ENCODE results near the gene UBA1. TPM values are rescaled to one million over a fixed set of nuclear protein-coding genes. Genes with fewer than 3 reads are reported as not detected.

UBA1 gene
- total RNA-seq, 1 experiment from 2014 or later: 477 TPM

DNA sequence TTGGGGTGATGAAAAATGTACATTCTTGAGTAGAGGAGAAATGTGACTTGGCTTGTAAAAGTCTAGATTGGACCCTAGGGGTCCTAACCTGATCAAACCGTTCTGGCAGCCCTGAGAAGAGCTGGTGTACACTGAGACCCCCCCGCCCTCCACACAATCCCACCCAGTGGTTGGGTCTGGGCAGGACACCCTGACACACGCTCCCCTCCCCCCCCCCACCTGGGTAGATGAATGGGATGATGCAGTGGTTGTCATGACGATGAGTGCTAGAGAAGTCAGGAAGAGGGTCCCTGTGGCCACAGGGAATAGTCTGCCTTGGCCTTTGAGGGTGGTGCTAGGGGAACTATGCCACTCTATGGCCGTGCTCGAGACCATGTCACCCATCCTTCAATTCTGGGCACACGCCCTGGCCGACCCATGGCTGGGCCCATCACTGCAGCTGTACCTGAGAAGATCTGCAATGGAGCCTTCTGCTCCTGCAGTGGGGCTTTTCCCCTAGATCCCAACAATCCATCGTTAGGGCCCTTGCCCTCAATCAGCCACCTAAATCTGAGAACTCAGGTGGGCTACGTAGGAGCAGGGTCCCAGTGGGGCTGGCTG is 29.2 kb downstream of the UBA1 start:
- H3K27me3 ChIP-seq (ENCODE audit: control insufficient read depth, insufficient read depth, low read length): no peaks in the 10 kb centered on the region

DNA sequence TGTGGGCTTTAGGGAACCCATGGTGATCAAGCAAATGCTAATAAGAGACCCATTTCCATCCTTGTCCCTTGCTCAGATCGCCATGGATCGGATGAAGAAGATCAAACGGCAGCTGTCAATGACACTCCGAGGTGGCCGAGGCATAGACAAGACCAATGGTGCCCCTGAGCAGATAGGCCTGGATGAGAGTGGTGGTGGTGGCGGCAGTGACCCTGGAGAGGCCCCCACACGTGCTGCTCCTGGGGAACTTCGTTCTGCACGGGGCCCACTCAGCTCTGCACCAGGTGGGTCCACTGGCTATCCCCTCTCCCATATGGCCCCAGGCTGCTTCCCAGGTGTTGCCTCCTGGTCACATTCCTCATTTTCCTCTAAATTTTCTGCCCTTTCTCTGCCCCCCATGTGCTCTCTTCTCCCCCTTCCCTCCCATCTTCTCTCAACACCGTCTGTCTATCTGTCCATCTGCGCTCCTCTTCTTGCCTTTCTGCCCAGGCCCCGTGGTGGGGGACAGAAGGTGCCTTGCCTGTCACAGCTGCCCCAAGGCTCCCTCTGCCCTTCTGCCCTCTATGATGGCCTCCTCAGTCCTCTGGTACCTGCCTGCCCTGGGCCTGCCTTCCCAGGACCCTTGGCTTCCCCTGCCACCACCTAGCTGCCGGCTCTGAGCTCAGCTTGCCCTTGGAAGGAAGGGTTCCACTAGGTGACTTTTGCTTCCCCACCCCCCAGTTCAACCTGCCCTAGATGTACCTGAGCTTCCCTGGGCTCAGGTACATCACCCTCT is 30.0 kb downstream of the UBA1 start:
- H3K27me3 ChIP-seq (ENCODE audit: control insufficient read depth, insufficient read depth, low read length): no peaks in the 10 kb centered on the region
- no peak overlapping the region for H3K4me3 ChIP-seq (ENCODE audit: insufficient read depth, low read depth, low read length)
- DNase-seq: no peak
- peaks cover 45% of the 10 kb centered on the region for H3K36me3 ChIP-seq (replicated peaks; ENCODE audit: control insufficient read depth, insufficient read depth, low read length)

More for the DNA sequence above, 29.2 kb downstream of the UBA1 start:
- Histone ChIP-seq H3K4me3 (ENCODE audit: insufficient read depth, low read depth, low read length) (no peak overlapping the region), H3K36me3 (replicated peaks; ENCODE audit: control insufficient read depth, insufficient read depth, low read length) (peaks cover 42% of the 10 kb centered on the region)
- DNase-seq: peak; percentile 81

DNA sequence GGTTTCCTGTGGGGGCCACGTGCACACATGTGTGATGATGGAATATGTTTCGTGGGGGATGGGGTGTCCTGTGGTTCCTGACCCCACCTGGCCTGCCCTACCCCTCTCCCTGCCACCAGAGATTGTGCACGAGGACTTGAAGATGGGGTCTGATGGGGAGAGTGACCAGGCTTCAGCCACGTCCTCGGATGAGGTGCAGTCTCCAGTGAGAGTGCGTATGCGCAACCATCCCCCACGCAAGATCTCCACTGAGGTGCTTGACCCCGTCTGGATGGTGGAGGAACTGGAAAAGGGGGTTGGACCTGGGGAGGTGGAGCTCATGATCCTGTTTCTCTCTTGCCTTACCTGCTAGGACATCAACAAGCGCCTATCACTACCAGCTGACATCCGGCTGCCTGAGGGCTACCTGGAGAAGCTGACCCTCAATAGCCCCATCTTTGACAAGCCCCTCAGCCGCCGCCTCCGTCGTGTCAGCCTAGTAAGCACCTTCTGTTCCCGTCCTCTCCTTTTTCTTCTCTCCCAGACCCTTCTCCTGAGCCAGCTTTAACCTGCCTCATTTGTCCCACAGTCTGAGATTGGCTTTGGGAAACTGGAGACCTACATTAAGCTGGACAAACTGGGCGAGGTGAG is 30.8 kb downstream of the UBA1 start:
- Histone ChIP-seq H3K27me3 (ENCODE audit: control insufficient read depth, insufficient read depth, low read length) (no peaks in the 10 kb centered on the region), H3K36me3 (replicated peaks; ENCODE audit: control insufficient read depth, insufficient read depth, low read length) (peaks cover 48% of the 10 kb centered on the region), H3K4me3 (ENCODE audit: insufficient read depth, low read depth, low read length) (no peak overlapping the region)
- DNase-seq: no peak

DNA sequence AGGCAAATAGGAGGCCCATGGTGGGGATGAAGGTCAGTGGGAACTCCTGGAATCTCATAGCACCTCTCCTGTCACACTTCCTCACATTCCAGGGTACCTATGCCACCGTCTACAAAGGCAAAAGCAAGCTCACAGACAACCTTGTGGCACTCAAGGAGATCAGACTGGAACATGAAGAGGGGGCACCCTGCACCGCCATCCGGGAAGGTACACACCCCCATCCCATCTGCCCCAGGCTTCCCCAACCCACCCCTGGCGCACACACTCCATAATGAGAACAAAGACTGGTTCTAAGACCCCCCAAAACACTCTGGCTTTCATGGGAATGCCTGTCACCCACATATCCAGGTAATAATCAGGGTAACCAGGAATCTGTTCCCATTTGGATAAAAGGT is 31.3 kb downstream of the UBA1 start:
- no peak overlapping the region for H3K4me3 ChIP-seq (ENCODE audit: insufficient read depth, low read depth, low read length)
- H3K36me3 ChIP-seq (replicated peaks; ENCODE audit: control insufficient read depth, insufficient read depth, low read length): peaks cover 48% of the 10 kb centered on the region
- H3K27me3 ChIP-seq (ENCODE audit: control insufficient read depth, insufficient read depth, low read length): no peaks in the 10 kb centered on the region
- no peak for DNase-seq

DNA sequence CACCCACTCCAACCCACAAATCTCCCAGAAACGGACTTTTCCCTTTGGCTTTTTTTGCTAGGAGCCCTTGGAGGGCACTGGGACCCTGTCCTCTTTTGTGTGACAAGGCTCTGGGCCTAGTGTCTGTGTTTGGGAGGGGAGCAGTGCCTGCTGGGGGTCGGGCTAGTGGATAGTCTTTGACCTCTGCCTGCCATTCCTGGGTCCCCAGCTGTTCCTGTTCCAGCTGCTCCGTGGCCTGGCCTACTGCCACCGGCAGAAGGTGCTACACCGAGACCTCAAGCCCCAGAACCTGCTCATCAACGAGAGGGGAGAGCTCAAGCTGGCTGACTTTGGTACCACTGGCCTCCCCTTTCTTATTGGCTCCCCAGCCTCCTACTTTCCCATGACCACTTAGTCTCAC is 32.4 kb downstream of the UBA1 start:
- peaks cover 46% of the 10 kb centered on the region for H3K36me3 ChIP-seq (replicated peaks; ENCODE audit: control insufficient read depth, insufficient read depth, low read length)
- DNase-seq: no peak
- H3K4me3 ChIP-seq (ENCODE audit: insufficient read depth, low read depth, low read length): no peak overlapping the region
- H3K27me3 ChIP-seq (ENCODE audit: control insufficient read depth, insufficient read depth, low read length): no peaks in the 10 kb centered on the region

DNA sequence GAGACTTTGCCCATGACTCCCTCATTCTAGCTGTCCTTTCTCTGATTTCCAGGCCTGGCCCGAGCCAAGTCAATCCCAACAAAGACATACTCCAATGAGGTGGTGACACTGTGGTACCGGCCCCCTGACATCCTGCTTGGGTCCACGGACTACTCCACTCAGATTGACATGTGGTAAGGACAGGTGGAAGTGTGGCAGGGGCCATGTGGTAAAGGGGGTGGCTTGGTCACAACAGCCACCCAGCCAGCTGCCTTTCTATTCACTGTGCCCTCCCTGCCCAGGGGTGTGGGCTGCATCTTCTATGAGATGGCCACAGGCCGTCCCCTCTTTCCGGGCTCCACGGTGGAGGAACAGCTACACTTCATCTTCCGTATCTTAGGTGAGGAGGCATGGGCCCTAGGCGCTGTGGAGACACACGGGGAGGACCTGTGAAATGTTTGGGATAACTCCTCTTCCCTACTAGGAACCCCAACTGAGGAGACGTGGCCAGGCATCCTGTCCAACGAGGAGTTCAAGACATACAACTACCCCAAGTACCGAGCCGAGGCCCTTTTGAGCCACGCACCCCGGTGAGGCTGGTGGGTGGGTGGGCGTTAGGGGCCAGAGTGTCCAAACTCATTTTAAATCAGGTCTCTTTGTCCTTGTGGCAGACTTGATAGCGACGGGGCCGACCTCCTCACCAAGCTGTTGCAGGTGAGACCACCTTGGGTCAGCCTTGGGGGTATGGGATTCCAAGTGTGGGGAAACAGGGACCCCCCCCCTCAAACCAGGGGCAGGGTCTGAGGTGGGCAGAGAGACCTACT is 33.1 kb downstream of the UBA1 start:
- DNase-seq: no peak
- H3K27me3 ChIP-seq (ENCODE audit: control insufficient read depth, insufficient read depth, low read length): no peaks in the 10 kb centered on the region
- peaks cover 46% of the 10 kb centered on the region for H3K36me3 ChIP-seq (replicated peaks; ENCODE audit: control insufficient read depth, insufficient read depth, low read length)
- no peak overlapping the region for H3K4me3 ChIP-seq (ENCODE audit: insufficient read depth, low read depth, low read length)

DNA sequence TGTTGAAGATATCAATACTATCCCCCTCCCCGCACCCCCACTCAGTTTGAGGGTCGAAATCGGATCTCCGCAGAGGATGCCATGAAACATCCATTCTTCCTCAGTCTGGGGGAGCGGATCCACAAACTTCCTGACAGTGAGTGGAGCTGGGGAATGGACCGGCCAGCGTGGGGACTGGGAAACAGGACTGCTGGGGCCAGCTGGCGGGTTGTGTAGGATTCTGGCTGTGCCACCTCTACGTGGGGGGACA is 33.6 kb downstream of the UBA1 start:
- DNase-seq: no peak
- Histone ChIP-seq H3K27me3 (ENCODE audit: control insufficient read depth, insufficient read depth, low read length) (no peaks in the 10 kb centered on the region), H3K4me3 (ENCODE audit: insufficient read depth, low read depth, low read length) (no peak overlapping the region), H3K36me3 (replicated peaks; ENCODE audit: control insufficient read depth, insufficient read depth, low read length) (peaks cover 46% of the 10 kb centered on the region)

DNA sequence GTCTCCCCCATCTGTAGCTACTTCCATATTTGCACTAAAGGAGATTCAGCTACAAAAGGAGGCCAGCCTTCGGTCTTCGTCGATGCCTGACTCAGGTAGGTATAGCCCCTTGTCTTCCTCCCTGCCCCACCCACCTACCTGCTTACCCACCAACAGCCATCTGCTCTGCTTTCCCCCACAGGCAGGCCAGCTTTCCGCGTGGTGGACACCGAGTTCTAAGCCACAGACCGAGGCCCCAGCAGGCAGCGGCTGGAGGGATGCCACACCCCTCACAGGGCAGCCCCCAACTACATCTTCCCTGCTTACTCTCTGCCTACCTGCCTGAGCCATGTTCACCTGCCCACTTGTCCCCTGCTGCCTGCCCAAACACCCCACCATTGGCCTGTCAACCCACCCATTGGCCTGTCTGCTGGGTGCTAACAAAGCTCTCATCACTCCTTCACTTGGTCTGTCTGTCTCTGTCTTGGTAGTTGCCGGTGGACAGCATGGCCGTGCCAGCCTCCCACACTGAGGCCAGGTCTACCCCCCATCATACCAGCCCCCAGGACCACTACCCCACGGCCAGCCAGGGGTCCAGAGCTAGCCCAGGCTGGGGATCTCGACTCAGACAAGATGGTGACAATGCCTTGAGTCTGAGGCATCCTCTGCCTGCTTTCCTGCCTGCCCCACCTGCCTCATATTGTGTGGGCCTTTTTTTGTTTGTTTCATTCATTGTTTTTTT is 35.1 kb downstream of the UBA1 start:
- no peak overlapping the region for H3K4me3 ChIP-seq (ENCODE audit: insufficient read depth, low read depth, low read length)
- no peaks in the 10 kb centered on the region for H3K27me3 ChIP-seq (ENCODE audit: control insufficient read depth, insufficient read depth, low read length)
- DNase-seq: peak; percentile 28
- H3K36me3 ChIP-seq (replicated peaks; ENCODE audit: control insufficient read depth, insufficient read depth, low read length): peaks cover 38% of the 10 kb centered on the region

DNA sequence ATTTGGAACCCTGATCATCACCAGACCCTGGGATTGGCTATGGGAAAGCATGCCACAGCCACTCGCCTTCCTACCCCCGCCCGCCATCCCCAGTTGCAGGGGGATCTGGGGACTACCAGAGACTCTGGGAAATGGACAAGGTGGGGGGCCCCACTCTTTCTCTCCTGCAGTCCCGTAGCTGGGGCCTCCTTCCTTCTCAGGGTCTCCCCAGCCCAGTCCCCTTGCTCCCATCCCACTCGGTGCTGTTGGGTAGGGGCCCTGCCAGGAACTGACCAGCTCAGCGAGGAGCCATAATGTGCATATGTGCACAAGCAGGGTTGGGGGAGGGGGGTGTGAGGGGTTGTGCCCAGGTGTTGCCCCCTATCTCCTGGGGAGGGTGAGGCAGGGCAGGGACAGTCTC is 35.8 kb downstream of the UBA1 start:
- no peak for DNase-seq
- Histone ChIP-seq H3K27me3 (ENCODE audit: control insufficient read depth, insufficient read depth, low read length) (no peaks in the 10 kb centered on the region), H3K4me3 (ENCODE audit: insufficient read depth, low read depth, low read length) (no peak overlapping the region), H3K36me3 (replicated peaks; ENCODE audit: control insufficient read depth, insufficient read depth, low read length) (peaks cover 31% of the 10 kb centered on the region)

DNA sequence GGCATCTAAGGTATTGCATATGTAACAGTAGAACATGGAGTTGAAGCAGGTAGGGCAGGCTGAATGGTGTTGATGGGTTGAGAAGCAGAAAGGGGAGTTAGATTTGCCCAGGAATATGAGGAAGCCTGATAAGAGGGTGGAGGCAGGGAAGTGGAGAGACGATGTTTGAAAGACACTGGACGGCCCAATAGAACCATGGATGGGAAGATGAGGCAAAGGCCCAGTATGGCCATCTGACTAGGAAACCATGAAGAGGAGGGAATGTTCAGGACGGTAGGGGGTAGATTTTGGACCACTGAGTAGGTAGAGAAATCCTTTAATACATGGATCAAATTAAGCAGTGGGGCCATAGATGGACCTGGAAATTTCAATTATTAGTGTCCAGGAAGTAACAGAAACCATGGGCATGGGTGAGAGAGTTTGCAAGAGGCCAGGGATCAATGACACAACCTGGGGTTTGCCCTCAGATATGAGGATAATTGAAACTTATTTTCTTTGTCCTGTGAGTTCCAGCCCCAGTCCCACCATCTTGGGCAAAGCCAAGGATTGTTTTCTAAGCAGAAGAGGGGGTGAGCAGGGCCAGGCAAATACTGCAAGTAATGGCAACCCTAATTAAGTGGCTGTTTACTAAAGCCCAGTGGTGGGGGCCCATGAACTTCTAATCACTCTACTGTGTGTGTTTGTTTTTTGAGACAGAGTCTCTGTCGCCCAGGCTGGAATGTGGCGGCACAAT is 36.7 kb downstream of the UBA1 start:
- no peak overlapping the region for H3K4me3 ChIP-seq (ENCODE audit: insufficient read depth, low read depth, low read length)
- DNase-seq: no peak
- H3K36me3 ChIP-seq (replicated peaks; ENCODE audit: control insufficient read depth, insufficient read depth, low read length): peaks cover 22% of the 10 kb centered on the region
- no peaks in the 10 kb centered on the region for H3K27me3 ChIP-seq (ENCODE audit: control insufficient read depth, insufficient read depth, low read length)

DNA sequence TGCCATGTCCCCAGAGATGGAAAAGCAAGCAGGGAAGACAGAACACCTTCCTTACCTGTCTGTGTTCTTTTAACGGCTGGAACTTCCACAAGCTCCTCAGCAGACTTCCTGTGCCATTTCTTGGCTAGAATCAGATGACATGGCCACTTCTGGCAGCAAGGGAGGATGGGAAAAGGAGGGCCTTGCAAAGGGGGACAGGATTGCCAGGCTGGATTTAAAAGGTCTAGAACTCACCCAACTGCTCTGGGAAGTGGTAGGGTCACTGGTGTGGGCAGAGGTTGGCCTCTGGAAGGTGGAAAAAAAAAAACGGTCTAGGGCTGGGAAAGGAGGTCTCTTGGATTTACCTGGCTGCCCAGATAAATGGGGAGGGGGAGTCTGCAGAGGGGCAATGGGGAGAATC is 37.5 kb downstream of the UBA1 start:
- Histone ChIP-seq H3K36me3 (replicated peaks; ENCODE audit: control insufficient read depth, insufficient read depth, low read length) (peaks cover 13% of the 10 kb centered on the region), H3K27me3 (ENCODE audit: control insufficient read depth, insufficient read depth, low read length) (no peaks in the 10 kb centered on the region), H3K4me3 (ENCODE audit: insufficient read depth, low read depth, low read length) (no peak overlapping the region)
- no peak for DNase-seq

DNA sequence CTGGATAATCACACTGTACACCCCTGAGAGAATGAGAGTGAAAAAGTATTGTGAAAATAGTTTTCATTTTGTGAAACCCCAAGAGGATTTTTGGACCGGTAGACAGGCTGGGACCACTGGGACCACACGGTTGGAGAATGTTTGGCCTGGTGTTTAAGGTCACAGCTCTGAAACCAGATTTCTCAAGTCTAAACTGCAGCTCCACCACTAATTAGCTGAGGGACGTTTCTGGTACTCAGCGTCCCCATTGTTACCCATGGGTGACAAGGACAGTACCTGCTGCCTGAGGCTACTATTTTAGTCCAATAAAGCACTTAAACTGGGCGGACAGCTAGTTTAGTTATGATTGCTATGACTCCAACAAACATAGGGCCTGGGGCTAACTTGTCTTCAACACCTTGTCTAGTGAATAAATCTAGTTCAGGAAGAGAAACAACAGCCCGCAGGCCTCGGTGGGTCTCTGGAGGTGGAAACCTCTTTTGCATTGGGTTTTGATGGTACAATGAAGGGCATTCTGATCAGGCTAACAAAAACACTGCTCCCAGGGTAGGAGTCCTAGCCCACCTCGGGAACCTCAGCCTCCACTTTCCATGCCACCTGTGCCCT is 38.7 kb downstream of the UBA1 start:
- Histone ChIP-seq H3K36me3 (replicated peaks; ENCODE audit: control insufficient read depth, insufficient read depth, low read length) (peaks cover 6% of the 10 kb centered on the region), H3K27me3 (ENCODE audit: control insufficient read depth, insufficient read depth, low read length) (no peaks in the 10 kb centered on the region), H3K4me3 (ENCODE audit: insufficient read depth, low read depth, low read length) (peak overlapping the region; percentile 94)
- DNase-seq: no peak

DNA sequence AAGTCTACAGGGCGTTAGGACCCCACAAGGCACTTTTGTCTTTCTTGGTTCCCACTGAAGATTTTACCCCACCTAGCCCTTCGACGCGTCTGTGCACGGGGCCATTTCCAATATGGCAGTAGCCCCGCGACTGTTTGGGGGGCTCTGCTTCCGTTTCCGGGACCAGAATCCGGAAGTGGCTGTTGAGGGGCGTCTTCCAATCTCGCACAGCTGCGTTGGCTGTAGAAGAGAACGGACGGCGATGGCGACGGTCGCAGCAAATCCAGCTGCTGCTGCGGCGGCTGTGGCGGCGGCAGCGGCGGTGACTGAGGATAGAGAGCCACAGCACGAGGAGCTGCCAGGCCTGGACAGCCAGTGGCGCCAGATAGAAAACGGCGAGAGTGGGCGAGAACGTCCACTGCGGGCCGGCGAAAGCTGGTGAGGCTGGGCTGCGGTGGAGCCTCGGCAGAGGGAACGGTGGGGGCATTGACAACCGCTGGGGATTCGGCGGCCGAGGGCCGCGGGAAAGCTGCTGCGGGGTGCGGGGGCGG is 39.2 kb downstream of the UBA1 start, which contains the start of gene USP11:
USP11 (plus strand) TSS at position 207 of the 530 bp plus-strand sequence; CDS start at position 242, 35 bp downstream.
- Histone ChIP-seq H3K4me3 (ENCODE audit: insufficient read depth, low read depth, low read length) (peak within 1 kb of the TSS; percentile 94), H3K36me3 (replicated peaks; ENCODE audit: control insufficient read depth, insufficient read depth, low read length) (peaks cover 6% of the 10 kb centered on the region), H3K27me3 (ENCODE audit: control insufficient read depth, insufficient read depth, low read length) (no peaks in the 10 kb centered on the region)
- DNase-seq: peak; percentile 79

All from H7 (cell line).